Superior temporal gyrus (tissue), 1 donor: ENCODE measurements around the gene MARCHF9.
A peak's percentile ranks its signal among the peaks of the same experiment; 100 is the strongest.
"Not testable (repeated sequence)": the region's sequence is repeated elsewhere in the genome, so short reads cannot be mapped to it uniquely, and the experiment has no call there.

ENCODE experiments used
- DNase-seq: peaks from one replicate; pipeline ENCODE4 v3.0.0-alpha.2; 2016; ENCODE audit errors: extremely low spot score

MARCHF9 gene, protein sequence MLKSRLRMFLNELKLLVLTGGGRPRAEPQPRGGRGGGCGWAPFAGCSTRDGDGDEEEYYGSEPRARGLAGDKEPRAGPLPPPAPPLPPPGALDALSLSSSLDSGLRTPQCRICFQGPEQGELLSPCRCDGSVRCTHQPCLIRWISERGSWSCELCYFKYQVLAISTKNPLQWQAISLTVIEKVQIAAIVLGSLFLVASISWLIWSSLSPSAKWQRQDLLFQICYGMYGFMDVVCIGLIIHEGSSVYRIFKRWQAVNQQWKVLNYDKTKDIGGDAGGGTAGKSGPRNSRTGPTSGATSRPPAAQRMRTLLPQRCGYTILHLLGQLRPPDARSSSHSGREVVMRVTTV

GRCh38 chr12:57754411-57755193 is at the start of gene MARCHF9:
Gene MARCHF9, plus strand, starts transcription at chr12:57755103. Its CDS starts 426 bp downstream, at chr12:57755529.
- DNase-seq: peak; percentile 25

GRCh38 chr12:57707250-57707649 is 47.7 kb upstream of the MARCHF9 start:
- no peak for DNase-seq

- no peak for DNase-seq
Measured at GRCh38 chr12:57708296-57708695, 46.6 kb upstream of the MARCHF9 start.

- peak; percentile 30 for DNase-seq
Measured at GRCh38 chr12:57712701-57713100, 42.2 kb upstream of the MARCHF9 start.

- no peak for DNase-seq
Measured at GRCh38 chr12:57713209-57713608, 41.7 kb upstream of the MARCHF9 start.

DNA sequence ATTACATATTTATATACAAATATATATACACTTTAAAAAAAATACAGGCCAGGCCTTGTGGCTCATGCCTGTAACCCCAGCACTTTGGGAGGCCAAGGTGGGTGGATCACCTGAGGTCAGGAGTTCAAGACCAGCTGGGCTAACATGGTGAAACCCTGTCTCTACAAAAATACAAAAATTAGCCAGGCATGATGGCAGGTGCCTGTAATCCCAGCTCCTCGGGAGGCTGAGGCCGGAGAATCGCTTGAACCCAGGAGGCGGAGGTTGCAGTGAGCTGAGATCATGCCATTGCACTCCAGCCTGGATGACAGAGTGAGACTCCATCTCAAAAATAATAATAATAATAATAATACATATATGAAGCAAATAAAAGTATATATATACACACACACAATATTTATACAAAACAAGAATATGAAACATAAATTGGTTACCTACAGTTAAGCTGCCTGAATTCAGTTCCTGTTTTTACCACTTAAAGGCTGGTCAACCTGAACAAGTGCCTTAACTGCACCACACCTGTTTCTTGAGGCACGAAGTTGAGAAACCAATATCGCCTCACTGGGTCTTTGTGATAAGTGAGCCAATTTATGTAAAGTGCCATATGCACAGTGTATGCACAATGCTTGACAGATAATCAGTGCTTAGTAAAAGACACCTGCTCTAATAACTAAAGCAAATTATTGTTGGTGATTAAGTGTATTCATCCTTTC is 39.7 kb upstream of the MARCHF9 start:
- DNase-seq: not testable (repeated sequence)

GRCh38 chr12:57715786-57716185 is 39.1 kb upstream of the MARCHF9 start:
- no peak for DNase-seq

GRCh38 chr12:57716305-57716704 is 38.6 kb upstream of the MARCHF9 start:
- DNase-seq: no peak

DNA sequence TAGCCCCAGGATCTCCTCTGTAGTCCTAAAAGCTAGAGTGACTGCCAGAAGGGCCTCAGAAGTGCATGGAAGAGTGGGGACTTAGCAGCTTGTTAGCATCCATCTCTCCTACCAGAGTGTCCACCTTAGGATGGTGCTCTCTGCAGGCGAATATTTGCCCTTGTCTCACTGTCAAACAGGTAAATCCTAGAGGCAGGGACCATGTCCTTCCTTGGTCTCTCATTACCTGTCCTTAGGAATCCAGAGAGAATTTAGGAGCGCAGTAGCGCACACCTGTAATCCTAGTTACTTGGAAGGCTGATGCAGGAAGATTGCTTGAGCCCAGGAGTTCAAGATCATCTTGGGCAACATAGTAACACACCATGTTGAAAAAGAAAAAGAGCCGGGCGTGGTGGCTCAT is 37.8 kb upstream of the MARCHF9 start:
- no peak for DNase-seq

DNA sequence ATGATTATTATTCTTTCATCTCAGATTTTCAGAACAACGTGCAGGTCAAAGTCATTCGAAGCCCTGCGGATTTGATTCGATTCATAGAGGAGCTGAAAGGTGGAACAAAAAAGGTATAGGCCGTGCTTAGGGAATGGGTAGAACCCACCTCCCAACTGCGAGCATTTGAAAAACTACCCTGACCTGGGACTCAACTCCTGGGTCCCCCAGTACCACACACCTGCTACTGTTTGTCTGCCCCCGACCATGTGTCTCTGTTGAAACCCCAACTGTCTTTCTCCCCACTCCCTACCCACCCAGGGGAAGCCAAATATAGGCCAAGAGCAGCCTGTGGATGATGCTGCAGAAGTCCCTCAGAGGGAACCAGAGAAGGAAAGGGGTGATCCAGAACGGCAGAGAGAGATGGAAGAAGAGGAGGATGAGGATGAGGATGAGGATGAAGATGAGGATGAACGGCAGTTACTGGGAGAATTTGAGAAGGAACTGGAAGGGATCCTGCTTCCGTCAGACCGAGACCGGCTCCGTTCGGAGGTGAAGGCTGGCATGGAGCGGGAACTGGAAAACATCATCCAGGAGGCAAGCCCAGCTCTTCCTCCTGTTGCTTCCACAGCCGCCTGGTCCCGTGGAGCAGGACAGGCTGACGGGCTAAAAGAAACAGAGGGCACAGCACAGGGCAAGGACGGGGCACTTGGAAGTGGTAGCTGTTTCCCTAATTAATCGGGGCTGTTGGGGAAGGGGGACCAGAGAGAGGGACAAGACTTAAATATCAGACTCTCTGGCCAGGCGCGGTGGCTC is 36.9 kb upstream of the MARCHF9 start:
- DNase-seq: no peak

GRCh38 chr12:57718641-57719528 is 36.0 kb upstream of the MARCHF9 start:
- no peak for DNase-seq

DNA sequence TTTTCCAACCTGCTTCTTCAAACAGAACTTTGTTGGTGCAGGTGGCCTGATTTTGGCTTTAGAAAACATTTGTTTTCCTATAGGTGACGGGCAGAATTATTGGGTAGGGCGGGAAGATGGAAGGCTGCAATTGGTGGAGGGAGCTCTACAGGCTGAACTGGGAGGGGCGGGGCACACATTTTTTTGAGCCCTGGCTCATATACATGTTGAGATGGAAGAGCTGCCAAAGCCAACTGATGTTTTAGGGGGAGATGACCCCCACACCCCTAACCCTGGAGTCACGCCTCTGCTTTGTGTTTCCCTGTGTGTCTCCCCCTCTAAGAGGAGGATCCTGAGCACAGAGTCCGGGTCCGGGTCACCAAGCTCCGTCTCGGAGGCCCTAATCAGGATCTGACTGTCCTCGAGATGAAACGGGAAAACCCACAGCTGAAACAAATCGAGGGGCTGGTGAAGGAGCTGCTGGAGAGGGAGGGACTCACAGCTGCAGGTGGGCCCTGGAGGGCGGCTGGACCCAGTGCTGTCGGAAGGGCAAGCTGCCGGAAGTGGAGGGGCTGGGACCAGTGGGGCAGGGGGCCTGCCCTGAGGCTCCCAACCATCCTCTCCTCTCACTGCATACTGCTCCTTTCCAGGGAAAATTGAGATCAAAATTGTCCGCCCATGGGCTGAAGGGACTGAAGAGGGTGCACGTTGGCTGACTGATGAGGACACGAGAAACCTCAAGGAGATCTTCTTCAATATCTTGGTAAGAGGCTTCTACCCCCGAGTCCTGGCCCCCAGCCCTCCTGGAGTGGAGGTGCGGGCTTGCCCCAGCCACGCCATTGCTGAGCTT is 34.9 kb upstream of the MARCHF9 start:
- DNase-seq: no peak

DNA sequence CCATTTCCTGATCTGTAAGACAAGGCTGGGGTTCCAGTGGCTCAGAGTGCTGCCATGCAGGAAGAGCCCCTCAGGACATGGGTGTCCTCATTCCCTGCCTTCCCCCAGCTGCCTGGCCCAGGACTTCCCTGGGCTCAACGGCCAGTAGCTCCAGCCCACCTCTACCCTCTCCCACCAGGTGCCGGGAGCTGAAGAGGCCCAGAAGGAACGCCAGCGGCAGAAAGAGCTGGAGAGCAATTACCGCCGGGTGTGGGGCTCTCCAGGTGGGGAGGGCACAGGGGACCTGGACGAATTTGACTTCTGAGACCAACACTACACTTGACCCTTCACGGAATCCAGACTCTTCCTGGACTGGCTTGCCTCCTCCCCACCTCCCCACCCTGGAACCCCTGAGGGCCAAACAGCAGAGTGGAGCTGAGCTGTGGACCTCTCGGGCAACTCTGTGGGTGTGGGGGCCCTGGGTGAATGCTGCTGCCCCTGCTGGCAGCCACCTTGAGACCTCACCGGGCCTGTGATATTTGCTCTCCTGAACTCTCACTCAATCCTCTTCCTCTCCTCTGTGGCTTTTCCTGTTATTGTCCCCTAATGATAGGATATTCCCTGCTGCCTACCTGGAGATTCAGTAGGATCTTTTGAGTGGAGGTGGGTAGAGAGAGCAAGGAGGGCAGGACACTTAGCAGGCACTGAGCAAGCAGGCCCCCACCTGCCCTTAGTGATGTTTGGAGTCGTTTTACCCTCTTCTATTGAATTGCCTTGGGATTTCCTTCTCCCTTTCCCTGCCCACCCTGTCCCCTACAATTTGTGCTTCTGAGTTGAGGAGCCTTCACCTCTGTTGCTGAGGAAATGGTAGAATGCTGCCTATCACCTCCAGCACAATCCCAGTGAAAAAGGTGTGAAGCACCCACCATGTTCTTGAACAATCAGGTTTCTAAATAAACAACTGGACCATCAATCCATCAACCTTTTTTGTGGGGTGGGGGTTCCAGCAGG is 34.0 kb upstream of the MARCHF9 start:
- DNase-seq: no peak

- DNase-seq: not testable (repeated sequence)
Measured at GRCh38 chr12:57721846-57722608, 32.9 kb upstream of the MARCHF9 start.

- no peak for DNase-seq
Measured at GRCh38 chr12:57722716-57723629, 31.9 kb upstream of the MARCHF9 start.

DNA sequence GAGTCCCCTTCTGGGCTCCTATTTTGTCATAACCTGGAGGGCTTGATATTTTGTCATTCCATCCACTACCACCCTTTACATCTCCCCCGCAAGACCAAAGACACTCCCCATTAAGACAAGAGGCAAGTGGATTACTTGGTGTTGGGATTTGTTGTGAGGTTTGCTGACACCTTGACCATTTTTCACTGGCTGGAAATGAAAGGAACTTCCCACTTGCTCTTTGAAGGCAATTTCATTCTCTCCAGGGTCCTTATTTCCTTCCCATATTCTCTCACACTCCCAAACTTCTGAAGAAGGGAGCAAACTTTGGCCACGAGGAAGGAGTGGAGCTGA is 31.3 kb upstream of the MARCHF9 start:
- no peak for DNase-seq
